Stimulated activated naive CD8-positive, alpha-beta T cell treated with anti-CD3 and anti-CD28 coated beads, Interleukin-15, Interleukin-2, amounts not matched to agents 100 ng/mL and 50 ng/mL, for 24 hours (primary cell): ENCODE data around the gene TNS1.

ENCODE experiments used
- H3K27ac Mint-ChIP-seq: one replicate; pipeline ENCODE4 v1.8.0; 2021; ENCODE audit warnings: mild to moderate bottlenecking, mixed read lengths
- H3K27me3 Mint-ChIP-seq: one replicate; pipeline ENCODE4 v1.8.0; 2021; ENCODE audit warnings: mixed read lengths
- H3K36me3 Mint-ChIP-seq: one replicate; pipeline ENCODE4 v1.8.0; 2021; ENCODE audit warnings: low read depth, mixed read lengths
- H3K4me1 Mint-ChIP-seq: one replicate; pipeline ENCODE4 v1.8.0; 2021; ENCODE audit warnings: low read depth, mixed read lengths
- H3K4me3 Mint-ChIP-seq: one replicate; pipeline ENCODE4 v1.8.0; 2021; ENCODE audit warnings: mild to moderate bottlenecking, mixed read lengths
- H3K9me3 Mint-ChIP-seq: one replicate; pipeline ENCODE4 v1.8.0; 2021; ENCODE audit warnings: mixed read lengths

Gene TNS1

DNA sequence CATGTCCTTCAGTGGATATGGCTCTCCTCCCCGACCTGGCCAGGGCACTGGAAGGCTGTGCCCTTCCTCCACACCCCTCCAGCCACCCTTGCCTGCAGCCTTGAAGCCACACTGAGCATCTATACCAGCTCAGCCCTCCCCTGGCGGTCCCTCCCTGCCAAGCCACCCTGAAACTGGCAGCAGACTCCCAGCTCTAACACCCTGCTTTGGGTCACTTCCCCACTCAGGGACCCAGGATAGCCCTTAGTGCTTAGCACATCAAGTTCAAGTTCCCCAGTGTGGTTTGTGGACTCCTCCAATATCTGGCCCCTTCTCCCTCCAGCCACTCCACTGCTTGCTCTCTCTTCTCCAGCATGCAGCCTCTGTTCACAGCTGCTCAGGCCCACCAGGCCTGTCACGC is 89.4 kb downstream of the TNS1 start:
- Mint-ChIP-seq H3K4me1 (no peaks in the 10 kb centered on the region), H3K9me3 (no peaks in the 10 kb centered on the region), H3K36me3 (no peaks in the 10 kb centered on the region), H3K27me3 (no peaks in the 10 kb centered on the region), H3K4me3 (no peak overlapping the region), H3K27ac (no peak overlapping the region)

- H3K27ac Mint-ChIP-seq, result no peak overlapping the region
- H3K4me3 Mint-ChIP-seq, result no peak overlapping the region
- H3K9me3 Mint-ChIP-seq, result no peaks in the 10 kb centered on the region
- peaks cover 9% of the 10 kb centered on the region for H3K27me3 Mint-ChIP-seq
- H3K36me3 Mint-ChIP-seq, result no peaks in the 10 kb centered on the region
- no peaks in the 10 kb centered on the region for H3K4me1 Mint-ChIP-seq
Measured at GRCh38 chr2:217912098-217913024, 90.4 kb downstream of the TNS1 start.

DNA sequence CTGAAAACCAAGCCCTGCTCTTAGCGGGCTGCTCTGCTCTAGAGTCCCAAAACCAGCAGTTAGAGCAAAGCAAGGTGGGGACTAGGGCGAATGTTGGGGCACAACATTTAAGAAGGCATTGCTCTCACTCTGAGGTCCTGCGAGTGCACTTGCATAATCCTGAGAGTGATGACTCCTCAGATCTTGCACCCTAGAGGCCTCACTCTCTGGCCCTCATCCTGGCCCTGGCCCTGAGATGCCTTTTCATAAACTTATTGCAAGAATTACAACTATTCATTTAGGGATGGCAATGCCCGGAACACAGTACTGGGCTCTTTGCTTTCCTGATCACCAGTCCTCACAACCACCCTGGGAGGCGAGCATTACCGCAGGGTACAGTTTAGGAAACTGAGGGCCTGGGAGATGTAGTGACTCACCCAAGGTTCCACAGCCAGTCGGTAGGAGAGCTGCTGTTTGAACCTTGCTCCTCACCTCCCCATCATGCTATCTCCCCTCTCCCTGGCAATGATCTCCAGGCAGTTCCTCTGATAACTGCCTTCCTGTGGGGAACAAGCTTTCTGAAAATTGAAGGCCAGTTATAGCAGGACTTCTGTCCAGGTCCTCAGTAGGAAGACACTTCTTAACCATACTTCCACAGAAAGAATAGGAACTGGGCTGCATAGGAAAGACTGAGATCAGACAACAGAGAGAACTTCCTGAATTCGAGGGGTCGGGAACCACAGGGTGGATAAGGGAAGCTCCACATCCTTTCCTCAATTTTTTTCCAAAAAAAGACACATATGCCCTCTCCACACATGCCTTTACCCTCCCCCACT is 91.3 kb downstream of the TNS1 start:
- H3K36me3 Mint-ChIP-seq, result no peaks in the 10 kb centered on the region

GRCh38 chr2:217910875-217911212 is 92.0 kb downstream of the TNS1 start:
- H3K27me3 Mint-ChIP-seq, result peaks cover 21% of the 10 kb centered on the region
- no peak overlapping the region for H3K27ac Mint-ChIP-seq
- H3K9me3 Mint-ChIP-seq, result no peaks in the 10 kb centered on the region
- H3K36me3 Mint-ChIP-seq, result no peaks in the 10 kb centered on the region
- H3K4me1 Mint-ChIP-seq, result peaks cover 3% of the 10 kb centered on the region
- no peak overlapping the region for H3K4me3 Mint-ChIP-seq

More for the DNA sequence above, 91.3 kb downstream of the TNS1 start:
- no peaks in the 10 kb centered on the region for H3K4me1 Mint-ChIP-seq
- H3K4me3 Mint-ChIP-seq, result no peak overlapping the region
- no peaks in the 10 kb centered on the region for H3K9me3 Mint-ChIP-seq
- peaks cover 16% of the 10 kb centered on the region for H3K27me3 Mint-ChIP-seq
- no peak overlapping the region for H3K27ac Mint-ChIP-seq

DNA sequence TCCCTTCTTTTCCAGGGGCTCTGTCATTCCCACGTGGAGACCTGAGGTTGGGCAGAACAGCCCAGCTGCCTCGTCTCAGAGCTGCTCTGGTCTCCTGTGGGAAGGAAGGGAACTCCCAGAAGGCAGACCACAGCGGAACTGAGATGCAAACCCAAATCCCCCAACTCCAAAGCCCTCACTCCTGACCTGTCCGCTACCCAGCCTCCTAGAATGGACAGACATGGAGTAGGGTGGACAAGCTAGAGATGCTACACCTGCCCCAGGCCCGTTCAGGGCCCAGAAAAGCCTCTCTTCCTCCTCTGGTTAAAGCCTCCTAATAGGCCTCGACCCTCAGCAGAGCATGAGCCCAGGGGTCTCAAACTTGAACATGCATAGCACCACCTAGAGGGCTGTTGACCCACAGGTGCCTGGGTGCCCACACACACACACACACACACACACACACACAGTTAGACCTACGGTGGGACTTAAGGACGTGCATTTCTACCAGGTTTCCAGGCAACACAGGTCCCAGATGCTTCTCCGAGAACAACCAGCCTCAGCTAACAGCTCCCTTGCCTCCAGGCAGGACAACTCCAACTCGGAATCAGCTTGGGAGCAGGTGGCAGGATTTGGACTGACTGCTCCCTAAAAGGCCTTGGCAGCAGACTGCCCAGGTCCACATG is 93.5 kb downstream of the TNS1 start:
- peaks cover 30% of the 10 kb centered on the region for H3K27me3 Mint-ChIP-seq
- H3K9me3 Mint-ChIP-seq, result no peaks in the 10 kb centered on the region
- no peaks in the 10 kb centered on the region for H3K36me3 Mint-ChIP-seq
- H3K4me3 Mint-ChIP-seq, result no peak overlapping the region
- peaks cover 5% of the 10 kb centered on the region for H3K4me1 Mint-ChIP-seq
- no peak overlapping the region for H3K27ac Mint-ChIP-seq

GRCh38 chr2:217908544-217908943 is 94.3 kb downstream of the TNS1 start:
- Mint-ChIP-seq H3K27ac (no peak overlapping the region), H3K36me3 (no peaks in the 10 kb centered on the region), H3K4me1 (peaks cover 6% of the 10 kb centered on the region), H3K4me3 (no peak overlapping the region), H3K27me3 (peaks cover 32% of the 10 kb centered on the region), H3K9me3 (no peaks in the 10 kb centered on the region)

DNA sequence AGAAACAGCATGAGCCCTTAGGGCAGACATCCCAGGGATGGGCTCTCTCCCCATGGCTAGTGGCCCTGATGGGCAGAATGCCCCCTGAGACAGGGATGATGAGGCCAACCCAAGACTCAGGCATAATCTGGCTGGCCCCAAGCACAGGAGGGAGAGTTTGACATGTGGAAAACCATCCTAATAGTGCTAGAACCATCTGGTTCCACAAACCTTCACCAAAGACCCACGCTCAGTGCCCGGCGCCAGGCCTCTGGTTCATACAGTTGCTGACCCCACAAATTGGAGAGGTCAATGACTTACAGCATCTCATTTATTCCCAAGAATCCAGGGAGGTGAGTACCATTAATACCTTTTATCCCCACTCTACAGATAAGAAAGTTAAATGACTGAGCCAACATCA is 95.5 kb downstream of the TNS1 start:
- H3K27ac Mint-ChIP-seq, result no peak overlapping the region
- no peaks in the 10 kb centered on the region for H3K9me3 Mint-ChIP-seq
- peaks cover 18% of the 10 kb centered on the region for H3K4me1 Mint-ChIP-seq
- no peaks in the 10 kb centered on the region for H3K36me3 Mint-ChIP-seq
- peaks cover 36% of the 10 kb centered on the region for H3K27me3 Mint-ChIP-seq
- no peak overlapping the region for H3K4me3 Mint-ChIP-seq

GRCh38 chr2:217906798-217907197 is 96.0 kb downstream of the TNS1 start:
- H3K27ac Mint-ChIP-seq, result no peak overlapping the region
- no peak overlapping the region for H3K4me3 Mint-ChIP-seq
- peaks cover 36% of the 10 kb centered on the region for H3K27me3 Mint-ChIP-seq
- H3K36me3 Mint-ChIP-seq, result no peaks in the 10 kb centered on the region
- H3K4me1 Mint-ChIP-seq, result peaks cover 18% of the 10 kb centered on the region
- no peaks in the 10 kb centered on the region for H3K9me3 Mint-ChIP-seq

DNA sequence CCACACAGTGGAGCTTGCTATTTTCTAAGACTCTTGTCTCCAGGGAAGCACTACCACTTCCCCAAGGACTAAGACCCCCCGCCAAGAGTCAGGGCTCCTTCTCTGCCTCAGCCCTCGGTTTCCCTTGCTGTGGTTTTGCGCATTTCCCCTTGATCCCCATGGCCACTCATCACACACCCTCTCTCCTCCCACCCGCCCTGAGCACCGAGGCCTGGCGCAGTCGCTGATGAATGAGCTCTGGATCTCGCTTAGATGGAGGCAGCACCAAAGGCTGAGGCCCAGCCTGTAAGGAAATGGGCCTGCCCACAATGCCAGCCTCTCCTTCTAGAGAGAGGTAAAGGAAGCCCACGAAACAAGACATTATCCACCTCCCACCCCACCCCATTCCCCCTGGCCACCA is 96.9 kb downstream of the TNS1 start:
- no peaks in the 10 kb centered on the region for H3K9me3 Mint-ChIP-seq
- H3K4me1 Mint-ChIP-seq, result peaks cover 18% of the 10 kb centered on the region
- H3K27me3 Mint-ChIP-seq, result peaks cover 36% of the 10 kb centered on the region
- H3K4me3 Mint-ChIP-seq, result no peak overlapping the region
- no peak overlapping the region for H3K27ac Mint-ChIP-seq
- H3K36me3 Mint-ChIP-seq, result no peaks in the 10 kb centered on the region

GRCh38 chr2:217905395-217905794 is 97.4 kb downstream of the TNS1 start:
- Mint-ChIP-seq H3K27me3 (peaks cover 36% of the 10 kb centered on the region), H3K27ac (no peak overlapping the region)

GRCh38 chr2:217904614-217904965 is 98.2 kb downstream of the TNS1 start:
- Mint-ChIP-seq H3K27ac (no peak overlapping the region), H3K4me3 (no peak overlapping the region), H3K27me3 (peaks cover 36% of the 10 kb centered on the region), H3K36me3 (no peaks in the 10 kb centered on the region), H3K4me1 (peaks cover 18% of the 10 kb centered on the region), H3K9me3 (no peaks in the 10 kb centered on the region)

More at GRCh38 chr2:217905395-217905794, 97.4 kb downstream of the TNS1 start:
- H3K4me3 Mint-ChIP-seq, result no peak overlapping the region
- H3K9me3 Mint-ChIP-seq, result no peaks in the 10 kb centered on the region
- H3K36me3 Mint-ChIP-seq, result no peaks in the 10 kb centered on the region
- peaks cover 18% of the 10 kb centered on the region for H3K4me1 Mint-ChIP-seq

DNA sequence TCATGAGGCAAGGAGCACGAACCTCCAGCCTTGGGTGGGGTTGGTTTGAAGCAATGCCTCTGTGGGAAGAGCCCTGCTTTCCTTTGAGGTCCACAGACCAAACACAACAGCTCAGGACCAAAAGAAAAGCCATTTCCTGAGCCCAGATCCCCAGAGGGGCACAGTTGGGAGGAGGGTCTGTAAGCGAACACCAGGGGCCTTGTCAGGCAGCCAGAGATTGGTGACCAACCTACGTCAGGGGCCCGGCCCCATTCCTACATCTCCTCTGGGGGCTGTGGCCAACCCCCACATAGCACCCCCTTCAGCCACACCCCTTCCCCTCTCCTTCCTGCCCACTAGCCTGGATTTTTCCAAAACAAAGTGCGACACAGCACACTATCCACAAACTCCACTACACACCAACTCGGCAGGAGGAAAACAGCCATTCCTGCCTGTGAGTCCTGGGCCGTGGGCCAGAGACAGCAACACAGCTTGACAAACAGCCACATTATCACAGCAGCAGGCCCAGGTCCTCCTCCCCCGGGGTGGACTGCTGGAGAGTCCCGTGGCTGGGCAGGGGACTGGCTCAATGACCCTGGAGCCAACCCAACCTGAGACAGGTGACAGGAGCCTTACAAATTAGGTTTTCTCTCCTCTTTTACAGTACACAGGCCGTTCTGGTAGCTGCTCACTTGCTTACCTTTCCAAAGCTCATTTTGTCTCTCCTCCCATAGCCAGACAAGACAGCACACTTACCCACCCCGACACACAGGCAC is 98.8 kb downstream of the TNS1 start:
- peaks cover 18% of the 10 kb centered on the region for H3K4me1 Mint-ChIP-seq
- no peak overlapping the region for H3K4me3 Mint-ChIP-seq
- no peaks in the 10 kb centered on the region for H3K9me3 Mint-ChIP-seq

DNA sequence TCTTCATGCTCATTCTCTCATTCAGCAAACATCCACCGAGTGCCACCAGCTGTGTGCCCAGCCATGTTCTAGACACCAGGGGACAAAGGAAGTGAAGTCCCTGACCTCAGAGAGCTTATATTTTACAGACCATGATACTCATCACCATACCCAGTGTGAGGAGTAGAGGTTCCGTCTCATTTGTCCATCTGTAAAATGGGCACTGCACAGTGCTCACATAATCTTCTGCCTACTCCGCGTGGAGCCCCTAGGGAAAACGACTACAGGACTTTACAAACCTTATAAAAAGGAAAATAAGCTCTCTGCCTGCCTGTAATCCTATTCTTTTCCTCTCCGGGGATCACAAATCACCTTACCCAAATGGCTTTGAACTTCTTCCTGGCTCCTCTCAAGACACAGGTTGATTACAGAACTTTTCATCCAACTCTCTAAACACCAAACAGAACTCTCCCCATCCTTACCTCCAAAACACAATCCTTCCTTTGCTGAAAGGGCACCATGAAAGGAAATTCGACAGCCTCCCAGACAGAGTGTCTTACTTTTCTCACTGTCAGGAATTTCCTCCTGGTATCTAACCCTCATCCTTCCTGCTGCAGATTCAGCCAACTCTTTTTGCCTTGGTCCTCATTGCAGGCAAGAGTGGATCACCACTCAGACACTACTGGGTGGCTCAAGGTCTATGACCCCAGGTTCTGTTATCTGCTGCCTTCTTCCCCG is 99.5 kb downstream of the TNS1 start:
- Mint-ChIP-seq H3K27ac (no peak overlapping the region), H3K9me3 (no peaks in the 10 kb centered on the region), H3K27me3 (peaks cover 36% of the 10 kb centered on the region), H3K4me1 (peaks cover 18% of the 10 kb centered on the region), H3K36me3 (no peaks in the 10 kb centered on the region), H3K4me3 (no peak overlapping the region)

More for the DNA sequence above, 98.8 kb downstream of the TNS1 start:
- H3K27ac Mint-ChIP-seq, result no peak overlapping the region
- H3K36me3 Mint-ChIP-seq, result no peaks in the 10 kb centered on the region
- peaks cover 36% of the 10 kb centered on the region for H3K27me3 Mint-ChIP-seq
